Placental epithelial cell (primary cell): ENCODE results near the gene BTRC. TPM values are rescaled to one million over a fixed set of nuclear protein-coding genes. Genes with fewer than 3 reads are reported as not detected.

Source experiments
- small RNA-seq: library from RNA; depleted of rRNA; stranded (forward); fragments of <200 nt; gene quantifications from one replicate; pipeline ENCODE3, GENCODE V24; 2012
- total RNA-seq: library from RNA; depleted of rRNA; stranded (reverse); fragments of >200 nt; gene quantifications from 2 replicates; pipeline ENCODE4 v1.2.3, GENCODE V29; 2012

BTRC gene
- total RNA-seq: 12.1 and 18.5 TPM in 2 replicates

DNA sequence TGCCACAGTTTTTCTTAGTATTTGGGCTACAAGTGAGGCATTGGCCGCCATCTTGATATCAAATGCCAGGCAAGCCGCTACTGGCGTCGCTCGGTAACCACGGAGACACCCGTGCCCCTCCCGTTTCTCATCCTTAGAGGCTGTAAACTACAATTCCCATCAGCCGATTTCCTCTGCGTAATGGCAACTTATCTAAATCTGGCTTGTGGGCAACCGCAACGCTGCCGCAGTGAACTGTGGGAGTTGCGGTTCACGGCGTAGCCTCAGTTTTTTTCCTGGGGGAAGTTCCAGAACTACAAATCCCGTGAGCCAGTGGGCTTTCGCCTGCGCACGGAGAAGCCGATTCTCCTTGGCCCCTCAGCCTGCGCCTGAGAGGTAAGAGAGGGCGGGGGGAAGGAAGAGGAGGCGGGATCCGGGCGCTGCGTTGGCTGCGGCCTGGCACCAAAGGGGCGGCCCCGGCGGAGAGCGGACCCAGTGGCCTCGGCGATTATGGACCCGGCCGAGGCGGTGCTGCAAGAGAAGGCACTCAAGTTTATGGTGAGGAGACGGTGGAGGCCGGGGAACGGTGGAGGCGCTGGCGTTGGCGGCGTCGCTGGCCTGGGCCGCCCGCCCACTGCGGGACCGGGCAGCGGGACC is at the start of gene BTRC:
Gene BTRC (plus strand): TSS at position 474 of the 636 bp plus-strand sequence. CDS start 16 bp downstream, at position 490.

DNA sequence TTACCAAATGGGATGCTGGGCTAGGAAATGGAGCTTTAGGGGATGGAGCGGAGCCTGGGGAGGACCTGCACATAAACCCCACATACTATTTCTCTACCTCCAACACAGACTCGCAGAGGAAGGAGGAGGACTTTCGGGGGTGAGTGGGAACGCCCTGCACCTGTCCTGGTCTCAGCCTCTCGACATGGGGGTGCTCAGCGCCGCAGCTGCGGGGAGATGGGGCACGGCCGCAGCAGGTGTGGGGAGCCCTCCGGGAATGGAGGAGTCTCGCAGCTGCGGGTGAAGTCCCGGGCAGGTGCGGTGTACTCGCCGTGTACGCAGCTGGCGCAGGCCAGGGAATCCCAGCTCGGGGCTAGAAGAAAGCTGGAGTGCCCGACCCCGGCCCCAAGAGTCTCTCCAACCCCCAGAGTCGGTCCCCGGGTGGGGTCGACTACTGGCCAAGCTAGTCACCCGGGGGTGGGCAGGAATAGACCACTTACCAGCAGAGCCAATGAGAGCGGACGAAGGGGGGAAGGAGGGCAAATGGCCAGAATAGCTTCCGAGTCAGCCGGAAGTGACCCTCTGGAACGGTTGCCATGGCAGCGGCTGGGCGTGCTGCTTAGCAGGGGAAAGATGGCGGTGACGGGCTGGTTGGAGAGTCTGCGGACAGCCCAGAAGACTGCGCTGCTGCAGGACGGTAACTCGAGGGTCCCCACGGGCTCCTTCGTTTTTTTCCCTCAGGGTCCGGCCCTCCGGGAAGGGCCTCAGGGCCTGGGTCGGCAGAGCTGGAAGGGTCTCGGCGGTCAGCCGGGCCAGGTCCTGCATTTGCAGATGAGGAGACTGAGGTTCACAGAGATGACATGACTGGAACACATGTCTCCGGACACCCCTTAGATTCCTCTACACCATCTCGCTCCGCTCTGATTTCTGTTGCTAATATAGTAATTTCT is 234.0 kb downstream of the BTRC start, which contains the start of the genes DPCD and POLL:
Gene DPCD (plus strand): TSS at position 597 of the 929 bp plus-strand sequence. CDS start 16 bp downstream, at position 613.
Gene POLL (minus strand): TSS at position 533 of the 929 bp plus-strand sequence. CDS start 897 bp downstream, outside the sequence.

Small RNA genes lying within 50 kb of the gene (small RNA-seq; reads per million reads assigned to genes)
- gene MIR3158-1 (3.6 reads per million, percentile 88 among the genes with 10 or more reads in this experiment), gene RNU2-43P (3.2 reads per million, percentile 86 among the genes with 10 or more reads in this experiment), gene RNU2-59P (67.5 reads per million, percentile 98 among the genes with 10 or more reads in this experiment)

Other genes with a start within 250 kb of the BTRC start
- gene TLX1, start 222.9 kb upstream of the BTRC start, total RNA-seq: not detected in 2 replicates
- not detected in 2 replicates for gene LBX1, start 124.7 kb upstream of the BTRC start, total RNA-seq
- gene POLL, start 234.1 kb downstream of the BTRC start, total RNA-seq: 16.5 and 18.8 TPM in 2 replicates
- gene DPCD, start 234.2 kb downstream of the BTRC start, total RNA-seq: 29.8 and 31.1 TPM in 2 replicates